ENCODE results near the gene SLC9A7.
A peak's percentile ranks its signal among the peaks of the same experiment; 100 is the strongest.

The SLC9A7 gene

GRCh38 chrX:46695491-46695890 is 63.4 kb downstream of the SLC9A7 start:
- DNase-seq = no peak

- no peak for DNase-seq
Observed at GRCh38 chrX:46694549-46694948, 64.4 kb downstream of the SLC9A7 start.

- DNase-seq = no peak
Observed at GRCh38 chrX:46693149-46693548, 65.8 kb downstream of the SLC9A7 start.

- no peak for DNase-seq
Observed at GRCh38 chrX:46690818-46691217, 68.1 kb downstream of the SLC9A7 start.

GRCh38 chrX:46687619-46688018 is 71.3 kb downstream of the SLC9A7 start:
- DNase-seq = no peak

- peak; percentile 8 for DNase-seq
Observed at GRCh38 chrX:46686003-46686645, 72.8 kb downstream of the SLC9A7 start.

GRCh38 chrX:46683048-46683447 is 75.9 kb downstream of the SLC9A7 start:
- no peak for DNase-seq

GRCh38 chrX:46681849-46682248 is 77.1 kb downstream of the SLC9A7 start:
- DNase-seq = no peak

- DNase-seq = no peak
Observed at GRCh38 chrX:46678232-46678631, 80.7 kb downstream of the SLC9A7 start.

GRCh38 chrX:46676399-46677356 is 82.2 kb downstream of the SLC9A7 start:
- no peak for DNase-seq

GRCh38 chrX:46673620-46674359 is 85.1 kb downstream of the SLC9A7 start:
- DNase-seq = no peak

GRCh38 chrX:46670316-46670715 is 88.6 kb downstream of the SLC9A7 start:
- no peak for DNase-seq

GRCh38 chrX:46666831-46667230 is 92.1 kb downstream of the SLC9A7 start:
- DNase-seq = no peak

GRCh38 chrX:46665232-46666152 is 93.4 kb downstream of the SLC9A7 start:
- DNase-seq = no peak

GRCh38 chrX:46662188-46662958 is 96.5 kb downstream of the SLC9A7 start:
- DNase-seq = no peak

- no peak for DNase-seq
Observed at GRCh38 chrX:46653482-46653881, 105.4 kb downstream of the SLC9A7 start.

- peak; percentile 44 for DNase-seq
Observed at GRCh38 chrX:46649421-46650260, 109.3 kb downstream of the SLC9A7 start.

- DNase-seq = no peak
Observed at GRCh38 chrX:46648660-46649059, 110.3 kb downstream of the SLC9A7 start.

- no peak for DNase-seq
Observed at GRCh38 chrX:46647251-46647650, 111.7 kb downstream of the SLC9A7 start.

- DNase-seq = no peak
Observed at GRCh38 chrX:46645614-46646013, 113.3 kb downstream of the SLC9A7 start.

- DNase-seq = no peak
Observed at GRCh38 chrX:46643636-46644035, 115.3 kb downstream of the SLC9A7 start.
